Measurements from ENCODE around the gene IGSF10. TPM values are rescaled to one million over a fixed set of nuclear protein-coding genes. Genes with fewer than 3 reads are reported as not detected.

Gene IGSF10
- total RNA-seq, 2 donors from 2014 or later = 5.2 to 5.7 TPM

- Histone ChIP-seq H3K27me3 (no peaks in the 10 kb centered on the region), H3K4me1 (no peaks in the 10 kb centered on the region), H3K36me3 (no peaks in the 10 kb centered on the region), H3K9me3 (no peaks in the 10 kb centered on the region), H3K4me3 (no peak overlapping the region), H3K27ac (no peak overlapping the region)
- DNase-seq (ENCODE audit: low spot score) = no peak
- TF ChIP-seq CTCF (IDR thresholded peaks at IDR 0.05) = peak; percentile 70 to 88
These were observed 7.5 kb upstream of the IGSF10 start for GRCh38 chr3:151468284-151468917.

GRCh38 chr3:151467069-151467468 lies 6.2 kb upstream of the IGSF10 start:
- Histone ChIP-seq H3K27ac (no peak overlapping the region), H3K4me1 (no peaks in the 10 kb centered on the region), H3K9me3 (no peaks in the 10 kb centered on the region), H3K27me3 (no peaks in the 10 kb centered on the region), H3K4me3 (no peak overlapping the region), H3K36me3 (no peaks in the 10 kb centered on the region)
- no peak for TF ChIP-seq CTCF (IDR thresholded peaks at IDR 0.05)
- DNase-seq (ENCODE audit: low spot score) = no peak

GRCh38 chr3:151462991-151463390 lies 2.1 kb upstream of the IGSF10 start:
- peaks cover 0 to 5% of the 10 kb centered on the region in 2 donors for H3K4me1 ChIP-seq

GRCh38 chr3:151462278-151462780 lies 1.5 kb upstream of the IGSF10 start:
- TF ChIP-seq CTCF (IDR thresholded peaks at IDR 0.05) = no peak
- H3K4me3 ChIP-seq = no peak overlapping the region
- H3K27me3 ChIP-seq = no peaks in the 10 kb centered on the region
- DNase-seq (ENCODE audit: low spot score) = no peak
- peaks cover 0 to 5% of the 10 kb centered on the region in 2 donors for H3K4me1 ChIP-seq
- H3K9me3 ChIP-seq = no peaks in the 10 kb centered on the region
- H3K27ac ChIP-seq = no peak overlapping the region
- no peaks in the 10 kb centered on the region for H3K36me3 ChIP-seq

More at GRCh38 chr3:151462991-151463390, 2.1 kb upstream of the IGSF10 start:
- no peak overlapping the region for H3K4me3 ChIP-seq
- H3K27me3 ChIP-seq = no peaks in the 10 kb centered on the region
- H3K36me3 ChIP-seq = no peaks in the 10 kb centered on the region
- no peak overlapping the region for H3K27ac ChIP-seq
- TF ChIP-seq CTCF (IDR thresholded peaks at IDR 0.05) = no peak
- no peak for DNase-seq (ENCODE audit: low spot score)
- no peaks in the 10 kb centered on the region for H3K9me3 ChIP-seq

GRCh38 chr3:151460228-151460627 lies 633 bp downstream of the IGSF10 start:
- Histone ChIP-seq H3K4me3 (peak overlapping the region; percentile 41 to 52), H3K36me3 (no peaks in the 10 kb centered on the region), H3K27ac (peak overlapping the region in 1 of 2 donors; percentile 12), H3K9me3 (no peaks in the 10 kb centered on the region), H3K27me3 (no peaks in the 10 kb centered on the region), H3K4me1 (peaks cover 0 to 5% of the 10 kb centered on the region in 2 donors)
- TF ChIP-seq CTCF (IDR thresholded peaks at IDR 0.05) = no peak
- DNase-seq (ENCODE audit: low spot score) = no peak

GRCh38 chr3:151459358-151459757 lies 1.5 kb downstream of the IGSF10 start:
- no peak for DNase-seq (ENCODE audit: low spot score)
- no peaks in the 10 kb centered on the region for H3K36me3 ChIP-seq
- peaks cover 0 to 5% of the 10 kb centered on the region in 2 donors for H3K4me1 ChIP-seq

More at GRCh38 chr3:151459358-151459757, 1.5 kb downstream of the IGSF10 start:
- Histone ChIP-seq H3K4me3 (peak overlapping the region in 1 of 2 donors; percentile 52), H3K27me3 (no peaks in the 10 kb centered on the region), H3K9me3 (no peaks in the 10 kb centered on the region), H3K27ac (no peak overlapping the region)
- TF ChIP-seq CTCF (IDR thresholded peaks at IDR 0.05) = no peak
